Ovary (tissue), 3 donors: ENCODE results near the gene FHOD3.

ENCODE experiments used
- CTCF ChIP-seq, 3 donors: fragments of 450-650 bp in 2 of 3; fragments of 200-600 bp in 1 of 3; IDR thresholded peaks; one replicate each; pipeline versions ENCODE4 v1.5.1 to v1.8.0; 2016 to 2022; ENCODE audit warnings: antibody characterized with exemption in 3 of 3, mild to moderate bottlenecking in 1 of 3
- POLR2A ChIP-seq: fragments of 450-650 bp; IDR thresholded peaks from one replicate; pipeline ENCODE4 v1.6.1; 2017; ENCODE audit warnings: antibody characterized with exemption, mild to moderate bottlenecking, moderate library complexity
- donor health status: DM: no; HTN: no; CAD: no.

DNA sequence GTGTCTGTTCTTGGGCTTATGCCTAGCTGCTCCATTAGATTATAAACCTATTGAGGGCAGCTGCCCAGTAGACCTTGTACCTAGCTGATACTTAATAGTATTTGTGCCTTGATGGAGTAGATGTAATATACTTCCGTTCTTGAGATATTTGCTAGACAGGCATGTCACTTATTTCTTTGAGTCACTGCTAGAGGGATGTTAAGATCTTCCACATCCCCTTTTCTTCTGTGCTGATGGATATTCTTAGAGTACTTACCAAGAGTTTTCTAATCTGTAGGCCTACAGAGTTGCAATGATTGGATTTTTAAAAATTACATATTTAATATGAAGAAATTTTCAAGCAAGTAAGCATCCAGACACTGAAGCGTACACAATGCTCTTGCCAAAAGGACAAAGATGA lies 304.6 kb downstream of the FHOD3 start:
- no peak for TF ChIP-seq POLR2A
- TF ChIP-seq CTCF (IDR thresholded peaks at IDR 0.05) = no peak
